ENCODE results near the gene CD209.

CD209 gene

DNA sequence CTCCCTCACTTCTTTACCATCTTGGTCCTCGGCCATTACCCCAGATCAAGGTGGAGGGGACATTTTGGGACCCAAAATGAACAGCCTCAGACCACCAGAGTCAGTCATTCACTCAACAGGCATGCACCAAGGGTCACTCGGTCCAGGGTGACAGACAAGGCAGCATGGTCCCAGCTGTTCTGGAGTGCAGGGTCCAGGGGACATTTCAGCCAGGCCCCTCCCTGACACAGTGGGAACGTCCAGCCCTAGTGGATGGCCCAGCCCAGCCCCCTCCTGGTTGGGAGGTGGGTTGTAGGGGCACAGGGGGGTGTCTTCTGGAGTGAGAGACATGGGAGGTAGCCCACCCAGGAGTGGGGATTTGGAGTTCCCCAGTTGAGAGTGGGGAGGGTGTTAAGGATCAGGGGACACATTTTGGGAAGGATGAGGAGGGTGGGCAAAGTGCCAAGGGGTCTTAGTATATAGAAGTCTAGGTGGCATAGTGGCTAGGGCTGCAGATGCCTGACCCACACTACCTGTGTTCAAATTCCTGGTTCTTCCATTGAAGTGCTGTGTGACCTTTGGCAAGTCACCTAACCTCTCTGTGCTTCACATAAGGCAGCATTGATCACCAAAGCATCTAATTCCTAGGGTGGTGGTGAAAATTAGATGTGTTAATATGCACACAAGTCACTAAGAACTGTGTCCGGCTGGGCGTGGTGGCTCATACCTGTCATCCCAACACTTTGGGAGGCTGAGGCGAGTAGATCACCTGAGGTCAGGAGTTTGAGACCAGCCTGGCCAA lies 42.9 kb downstream of the CD209 start:
- DNase-seq (ENCODE audit: low spot score) = no peak

DNA sequence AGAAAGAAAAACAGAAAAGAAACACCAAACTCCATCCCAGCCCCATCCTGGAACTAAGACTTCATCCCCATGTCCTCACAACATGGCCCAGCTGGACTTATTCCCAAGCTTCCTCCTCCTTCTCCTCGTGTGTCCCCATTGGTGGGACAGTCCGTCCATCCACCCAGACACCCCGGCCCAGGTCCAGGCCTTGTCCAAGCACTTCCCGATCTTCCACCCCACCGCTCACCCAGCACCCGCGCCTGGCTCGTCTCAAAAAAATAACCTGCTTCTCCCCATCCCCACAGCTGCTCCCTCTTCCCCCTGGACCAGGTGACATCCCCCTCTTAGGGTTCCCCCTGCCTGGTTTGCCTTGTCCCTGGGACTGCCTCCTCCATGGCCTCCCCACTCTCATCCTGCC lies 44.0 kb downstream of the CD209 start:
- TF ChIP-seq, protein P1, sequence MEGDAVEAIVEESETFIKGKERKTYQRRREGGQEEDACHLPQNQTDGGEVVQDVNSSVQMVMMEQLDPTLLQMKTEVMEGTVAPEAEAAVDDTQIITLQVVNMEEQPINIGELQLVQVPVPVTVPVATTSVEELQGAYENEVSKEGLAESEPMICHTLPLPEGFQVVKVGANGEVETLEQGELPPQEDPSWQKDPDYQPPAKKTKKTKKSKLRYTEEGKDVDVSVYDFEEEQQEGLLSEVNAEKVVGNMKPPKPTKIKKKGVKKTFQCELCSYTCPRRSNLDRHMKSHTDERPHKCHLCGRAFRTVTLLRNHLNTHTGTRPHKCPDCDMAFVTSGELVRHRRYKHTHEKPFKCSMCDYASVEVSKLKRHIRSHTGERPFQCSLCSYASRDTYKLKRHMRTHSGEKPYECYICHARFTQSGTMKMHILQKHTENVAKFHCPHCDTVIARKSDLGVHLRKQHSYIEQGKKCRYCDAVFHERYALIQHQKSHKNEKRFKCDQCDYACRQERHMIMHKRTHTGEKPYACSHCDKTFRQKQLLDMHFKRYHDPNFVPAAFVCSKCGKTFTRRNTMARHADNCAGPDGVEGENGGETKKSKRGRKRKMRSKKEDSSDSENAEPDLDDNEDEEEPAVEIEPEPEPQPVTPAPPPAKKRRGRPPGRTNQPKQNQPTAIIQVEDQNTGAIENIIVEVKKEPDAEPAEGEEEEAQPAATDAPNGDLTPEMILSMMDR (IDR thresholded peaks at IDR 0.05; ENCODE audit: extremely low read depth, missing control alignments) = no peak

More for the DNA sequence above, 42.9 kb downstream of the CD209 start:
- TF ChIP-seq, protein P1 (IDR thresholded peaks at IDR 0.05; ENCODE audit: extremely low read depth, missing control alignments) = no peak

DNA sequence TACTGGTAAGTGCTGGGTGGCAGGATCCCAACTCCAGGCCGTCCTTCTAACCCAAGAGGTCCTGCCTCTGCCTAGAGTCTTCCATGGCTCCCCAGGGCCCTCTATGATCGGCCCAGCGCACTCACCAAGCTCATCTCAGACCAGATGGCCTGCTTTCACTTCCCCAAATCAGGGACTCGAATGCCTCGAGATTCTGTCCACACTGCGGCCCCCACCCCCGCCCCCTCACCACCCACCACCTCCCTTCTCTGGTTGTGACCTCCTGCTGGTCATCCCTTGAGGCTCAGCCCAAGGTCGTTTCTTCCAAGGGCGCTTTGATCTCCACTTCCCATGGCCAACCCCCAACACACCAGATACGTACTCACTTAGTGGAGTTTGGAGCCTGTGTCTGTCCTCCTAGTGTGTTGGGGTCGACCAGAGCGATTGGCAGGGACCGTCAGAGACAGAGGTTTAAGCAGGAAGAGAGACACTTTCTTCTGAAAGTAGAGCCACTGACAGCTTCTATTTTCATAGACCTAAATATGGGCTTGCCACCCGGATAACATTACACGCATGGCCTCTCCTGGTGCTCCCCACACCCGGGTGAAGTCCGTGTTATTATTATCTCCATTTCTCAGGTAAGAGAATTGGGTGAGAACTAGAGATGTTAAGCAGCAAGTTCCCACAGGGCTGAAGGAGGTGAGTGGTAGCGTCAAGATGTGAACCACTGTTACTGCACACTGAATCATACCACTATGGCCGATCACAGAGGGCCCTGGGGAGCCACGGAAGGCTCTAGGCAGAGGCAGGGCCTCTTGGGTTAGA lies 45.5 kb downstream of the CD209 start, which contains the start of gene FCER2:
Gene FCER2 (minus strand): TSS at position 478 of the 804 bp plus-strand sequence. CDS start 2,371 bp downstream, outside the sequence.
- TF ChIP-seq, protein P1 (IDR thresholded peaks at IDR 0.05; ENCODE audit: extremely low read depth, missing control alignments) = no peak
- DNase-seq (ENCODE audit: low spot score) = peak; percentile 73

More for the DNA sequence above, 44.0 kb downstream of the CD209 start:
- no peak for DNase-seq (ENCODE audit: low spot score)

DNA sequence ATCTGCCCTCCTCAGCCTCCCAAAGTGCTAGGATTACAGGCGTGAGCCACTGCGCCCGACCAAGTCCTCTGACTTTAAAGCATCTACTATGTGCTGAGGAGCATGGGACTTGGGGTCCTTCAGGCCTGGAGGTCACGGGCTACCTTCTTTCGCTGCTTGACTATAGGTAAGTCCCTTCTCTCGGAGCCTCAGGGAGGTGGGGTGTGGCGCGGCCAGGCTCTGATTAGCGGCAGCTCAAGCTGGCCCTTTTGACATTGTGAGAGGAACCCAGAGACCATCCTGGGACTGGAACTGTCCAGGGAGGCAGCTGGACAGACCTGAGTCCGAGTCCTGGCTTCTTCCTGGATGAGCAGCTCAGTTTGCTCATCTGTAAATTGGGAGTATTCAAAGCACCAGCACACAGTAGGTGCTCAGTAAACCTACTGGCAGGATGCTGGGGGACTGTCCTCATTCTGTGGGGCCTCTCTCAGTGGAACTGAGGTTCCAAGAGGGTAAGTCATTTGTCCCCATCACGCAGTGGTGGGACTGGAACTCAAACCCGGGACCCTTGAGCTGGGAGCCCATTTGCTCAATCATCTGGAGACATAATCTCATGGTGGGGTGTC lies 46.2 kb downstream of the CD209 start:
- TF ChIP-seq, protein P1 (IDR thresholded peaks at IDR 0.05; ENCODE audit: extremely low read depth, missing control alignments) = no peak
- no peak for DNase-seq (ENCODE audit: low spot score)

DNA sequence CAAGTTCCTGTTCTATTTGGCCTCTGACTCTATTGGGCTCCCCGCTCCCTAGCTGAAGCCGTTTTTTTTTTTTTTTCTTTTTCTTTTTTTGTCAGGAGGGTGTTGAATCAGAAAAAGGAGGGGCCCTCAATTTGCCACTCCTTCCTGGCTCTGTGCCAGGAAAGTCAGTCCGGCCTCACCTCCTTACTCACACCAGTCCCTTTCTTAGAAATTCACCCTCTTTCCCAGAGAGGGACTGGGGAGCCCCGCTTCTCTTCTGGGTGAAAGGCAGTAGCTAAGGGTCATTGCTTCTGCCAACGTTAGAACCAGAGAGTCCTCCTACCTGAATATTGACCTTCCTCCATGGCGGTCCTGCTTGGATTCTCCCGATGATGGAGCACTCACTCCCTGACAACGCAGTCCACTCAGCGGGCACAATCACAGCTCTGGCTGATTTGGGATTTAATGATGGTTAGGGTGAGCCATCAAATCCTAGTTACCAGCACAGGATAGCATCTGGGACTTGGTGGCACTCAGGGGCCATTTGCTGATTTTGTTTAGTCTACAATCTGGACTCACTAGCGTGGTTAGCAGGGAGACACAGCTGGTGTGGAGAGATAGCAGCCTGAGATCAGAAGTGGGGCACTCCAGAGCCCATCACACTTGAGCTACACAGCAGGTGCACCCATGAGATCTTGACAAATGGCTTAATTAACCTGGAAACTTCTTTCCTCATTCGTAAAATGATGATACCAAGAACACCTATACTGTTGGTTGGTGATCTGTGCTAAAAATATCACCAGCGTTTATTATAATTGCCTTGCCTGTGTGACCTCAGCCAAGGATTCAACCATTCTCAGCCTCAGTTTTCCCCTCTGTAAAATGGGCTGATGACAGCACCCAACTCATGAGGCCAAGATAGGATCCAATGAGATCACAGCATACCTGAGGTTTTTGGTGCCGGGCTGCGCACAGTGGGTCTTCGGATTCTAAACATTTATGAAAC lies 47.6 kb downstream of the CD209 start:
- DNase-seq (ENCODE audit: low spot score) = peak; percentile 66
- TF ChIP-seq, protein P1 (IDR thresholded peaks at IDR 0.05; ENCODE audit: extremely low read depth, missing control alignments) = no peak

DNA sequence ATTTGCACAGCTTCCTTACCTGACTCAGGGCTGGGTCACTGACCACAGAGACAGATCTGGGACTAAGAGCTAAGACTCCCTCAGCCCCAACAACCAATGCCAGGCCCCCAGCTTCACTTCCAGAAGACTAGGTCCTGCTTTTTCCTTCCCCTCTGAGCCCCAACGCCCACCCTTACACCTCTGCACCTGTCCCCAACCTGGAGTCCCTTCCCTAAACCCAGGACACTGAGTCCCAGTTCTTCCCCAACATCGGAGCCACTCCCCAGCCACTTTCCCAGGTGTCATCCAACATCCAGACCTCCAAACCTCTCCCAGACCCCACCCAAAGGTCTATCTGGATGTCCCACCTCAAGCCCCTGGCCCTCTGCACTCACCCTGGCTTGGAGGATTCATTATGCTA lies 48.3 kb downstream of the CD209 start:
- TF ChIP-seq, protein P1 (IDR thresholded peaks at IDR 0.05; ENCODE audit: extremely low read depth, missing control alignments) = no peak

More for the DNA sequence above, 48.3 kb downstream of the CD209 start:
- no peak for DNase-seq (ENCODE audit: low spot score)

Data from GM20000 (cell line).